ENCODE measurements around the gene NUMBL.

DNA sequence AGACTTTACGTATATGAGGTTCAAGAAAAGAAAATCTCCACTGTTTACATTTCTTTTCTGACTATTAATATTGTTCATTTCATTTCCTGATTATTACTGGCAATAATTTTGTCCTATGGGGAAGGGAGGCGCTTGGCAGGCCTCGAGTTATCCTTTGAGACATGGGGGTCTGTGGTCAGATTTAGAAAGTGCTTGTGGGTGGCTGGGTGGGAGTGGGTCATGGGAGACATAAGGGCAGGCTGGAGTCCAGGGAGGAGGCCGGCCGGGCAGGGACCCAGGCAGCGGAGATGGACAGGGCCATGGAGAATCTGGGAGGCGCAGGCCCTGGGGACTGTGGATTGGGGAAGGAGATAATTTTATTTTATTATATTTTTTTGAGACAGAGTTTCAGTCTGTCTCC is 49.2 kb downstream of the NUMBL start:
- no peak for TF ChIP-seq POLR2A (IDR thresholded peaks at IDR 0.05)
- TF ChIP-seq, protein P1, sequence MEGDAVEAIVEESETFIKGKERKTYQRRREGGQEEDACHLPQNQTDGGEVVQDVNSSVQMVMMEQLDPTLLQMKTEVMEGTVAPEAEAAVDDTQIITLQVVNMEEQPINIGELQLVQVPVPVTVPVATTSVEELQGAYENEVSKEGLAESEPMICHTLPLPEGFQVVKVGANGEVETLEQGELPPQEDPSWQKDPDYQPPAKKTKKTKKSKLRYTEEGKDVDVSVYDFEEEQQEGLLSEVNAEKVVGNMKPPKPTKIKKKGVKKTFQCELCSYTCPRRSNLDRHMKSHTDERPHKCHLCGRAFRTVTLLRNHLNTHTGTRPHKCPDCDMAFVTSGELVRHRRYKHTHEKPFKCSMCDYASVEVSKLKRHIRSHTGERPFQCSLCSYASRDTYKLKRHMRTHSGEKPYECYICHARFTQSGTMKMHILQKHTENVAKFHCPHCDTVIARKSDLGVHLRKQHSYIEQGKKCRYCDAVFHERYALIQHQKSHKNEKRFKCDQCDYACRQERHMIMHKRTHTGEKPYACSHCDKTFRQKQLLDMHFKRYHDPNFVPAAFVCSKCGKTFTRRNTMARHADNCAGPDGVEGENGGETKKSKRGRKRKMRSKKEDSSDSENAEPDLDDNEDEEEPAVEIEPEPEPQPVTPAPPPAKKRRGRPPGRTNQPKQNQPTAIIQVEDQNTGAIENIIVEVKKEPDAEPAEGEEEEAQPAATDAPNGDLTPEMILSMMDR (IDR thresholded peaks at IDR 0.05) = no peak
- TF ChIP-seq EP300 (IDR thresholded peaks at IDR 0.05) = no peak
